NCI-H146 treated with DMSO at 0.1 percent for 48 hours (cell line): ENCODE results near the gene TXLNB.

Experiments used
- DNase-seq: peaks from one replicate; lab custom pipeline; 2025; ENCODE audit not compliant: unreplicated experiment; lab: John Stamatoyannopoulos, UW

TXLNB gene

DNA sequence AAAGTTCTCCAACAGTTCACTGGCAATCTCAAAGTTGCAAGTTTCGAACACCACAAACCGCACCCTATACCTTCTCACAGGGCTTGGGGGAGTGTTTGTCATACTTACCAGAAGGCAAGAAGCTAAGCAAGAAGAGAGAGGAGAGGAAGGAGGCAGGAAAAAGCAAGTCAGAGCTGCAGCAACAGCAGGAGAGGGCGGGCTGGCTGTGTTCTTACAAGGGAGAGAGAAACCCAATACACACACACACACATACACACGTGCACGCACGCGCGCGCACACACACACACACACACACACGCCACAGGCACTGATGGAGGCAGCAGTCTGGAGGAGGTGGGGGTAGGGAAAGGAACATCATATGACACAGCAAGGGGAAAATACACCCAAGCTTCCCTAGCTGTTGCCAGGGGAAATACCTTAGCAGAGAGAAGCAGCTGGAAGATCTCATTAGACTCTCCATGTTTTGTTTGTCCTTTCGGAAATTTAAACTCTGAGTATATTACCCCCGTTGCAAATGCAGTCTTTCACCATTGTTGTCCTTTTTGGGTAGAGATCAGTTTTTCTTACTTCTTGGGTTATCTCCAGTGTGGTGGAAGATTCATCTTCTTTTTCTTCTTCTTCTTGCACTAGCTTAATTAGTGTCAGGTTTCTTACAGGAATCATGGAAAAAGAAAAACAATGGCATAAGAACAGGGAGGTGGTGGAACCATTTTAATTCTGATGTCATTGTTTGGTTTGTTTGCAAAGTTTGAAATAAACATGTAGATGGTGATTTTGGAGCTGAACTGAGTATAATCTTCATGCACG lies at the start of gene TXLNB:
Gene TXLNB (minus strand): TSS at position 186 of the 807 bp plus-strand sequence. CDS start 3,099 bp downstream, outside the sequence.
- peak; percentile 95 for DNase-seq

DNA sequence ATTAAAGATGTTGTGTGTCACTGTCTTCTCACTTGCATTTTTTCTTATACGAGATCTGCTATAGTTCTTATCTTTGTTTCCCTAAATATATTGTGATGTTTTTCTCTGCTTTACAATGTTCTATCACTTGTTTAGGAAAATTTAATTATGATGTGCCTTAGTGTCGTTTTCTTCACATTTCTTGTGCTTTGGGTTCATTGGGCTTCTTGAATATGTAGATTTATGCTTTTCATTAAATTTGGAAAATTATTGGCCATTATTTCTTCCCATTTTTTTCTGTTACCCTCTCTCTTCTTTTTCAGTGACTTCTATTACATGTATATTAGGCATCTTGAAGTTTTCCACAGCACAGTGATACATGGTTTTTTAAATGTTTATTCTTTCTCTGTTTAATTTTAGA lies 49.3 kb upstream of the TXLNB start:
- no peak for DNase-seq

DNA sequence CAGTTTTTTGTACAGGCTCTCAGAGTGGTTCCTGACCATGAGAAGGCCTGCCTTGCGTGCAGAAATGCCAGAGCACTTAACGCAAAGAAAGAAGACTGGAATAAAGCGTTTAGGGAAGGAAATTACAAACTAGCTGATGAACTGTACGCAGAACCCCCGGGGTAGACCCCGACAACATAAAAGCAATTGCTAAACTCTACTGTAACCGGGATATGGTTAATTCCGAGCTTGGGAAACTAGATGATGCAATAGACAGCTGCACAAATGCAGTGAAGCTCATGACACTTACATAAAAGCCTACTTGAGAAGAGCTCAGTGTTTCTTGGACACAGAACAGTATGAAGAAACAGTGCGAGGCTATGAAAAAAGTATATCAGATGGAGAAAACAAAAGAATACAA lies 47.0 kb upstream of the TXLNB start:
- no peak for DNase-seq

DNA sequence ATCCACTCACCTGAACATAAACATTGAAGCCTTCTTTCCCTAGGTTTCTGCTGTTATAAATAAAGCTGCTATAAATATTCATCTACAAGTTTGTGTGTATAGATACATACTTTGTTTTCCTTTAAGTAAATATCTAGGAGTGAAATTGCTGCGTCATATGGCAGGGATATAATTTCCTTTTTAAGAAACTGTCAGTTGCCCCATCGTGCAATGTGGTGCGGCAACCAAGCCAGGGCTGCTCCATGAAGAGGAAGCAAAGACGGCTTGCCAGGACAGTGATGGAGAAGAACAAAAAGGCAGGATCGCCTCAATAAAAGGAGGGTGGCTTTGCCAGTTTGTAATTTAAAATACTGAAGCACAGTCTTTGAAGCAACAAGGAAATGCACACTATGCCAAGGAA lies 46.0 kb upstream of the TXLNB start:
- DNase-seq, result no peak

DNA sequence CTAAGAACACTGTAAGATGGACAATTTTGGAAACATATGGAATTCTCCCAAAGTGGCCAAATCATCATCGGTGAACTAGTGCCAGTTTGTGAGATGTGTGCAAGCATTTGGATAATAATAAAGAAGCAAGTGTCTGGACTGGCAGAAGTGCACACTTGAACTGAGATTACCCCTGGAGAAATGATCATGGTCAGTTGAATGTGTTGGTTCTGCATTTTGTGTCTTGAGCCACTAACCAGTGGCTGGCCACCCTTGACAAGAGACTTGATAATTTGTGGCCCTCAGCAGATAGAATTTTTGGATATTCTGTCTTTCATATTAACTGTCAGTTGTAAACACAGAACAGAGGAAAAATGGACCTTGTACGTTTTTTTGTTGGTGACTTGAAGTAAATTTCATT lies 45.2 kb upstream of the TXLNB start:
- DNase-seq, result no peak

DNA sequence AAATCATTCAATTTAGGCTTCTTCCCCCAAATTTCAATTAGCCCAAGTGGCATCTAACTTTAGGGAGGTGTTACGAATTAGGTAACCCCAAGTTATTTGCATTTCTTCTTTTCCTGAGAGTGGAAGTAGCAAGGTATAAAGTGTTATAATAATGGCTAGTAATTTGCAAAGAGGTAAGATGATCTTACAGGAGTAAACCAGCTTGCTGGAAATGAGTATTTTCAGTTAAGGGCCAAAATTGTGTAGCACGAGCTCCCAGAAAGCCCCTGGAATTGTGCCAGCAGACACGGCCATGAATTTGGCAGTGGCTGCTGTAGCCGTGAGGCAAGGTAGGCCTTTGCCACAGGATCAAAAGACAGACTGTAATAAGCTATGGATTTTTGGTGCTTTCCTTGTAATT lies 44.7 kb upstream of the TXLNB start:
- no peak for DNase-seq

DNA sequence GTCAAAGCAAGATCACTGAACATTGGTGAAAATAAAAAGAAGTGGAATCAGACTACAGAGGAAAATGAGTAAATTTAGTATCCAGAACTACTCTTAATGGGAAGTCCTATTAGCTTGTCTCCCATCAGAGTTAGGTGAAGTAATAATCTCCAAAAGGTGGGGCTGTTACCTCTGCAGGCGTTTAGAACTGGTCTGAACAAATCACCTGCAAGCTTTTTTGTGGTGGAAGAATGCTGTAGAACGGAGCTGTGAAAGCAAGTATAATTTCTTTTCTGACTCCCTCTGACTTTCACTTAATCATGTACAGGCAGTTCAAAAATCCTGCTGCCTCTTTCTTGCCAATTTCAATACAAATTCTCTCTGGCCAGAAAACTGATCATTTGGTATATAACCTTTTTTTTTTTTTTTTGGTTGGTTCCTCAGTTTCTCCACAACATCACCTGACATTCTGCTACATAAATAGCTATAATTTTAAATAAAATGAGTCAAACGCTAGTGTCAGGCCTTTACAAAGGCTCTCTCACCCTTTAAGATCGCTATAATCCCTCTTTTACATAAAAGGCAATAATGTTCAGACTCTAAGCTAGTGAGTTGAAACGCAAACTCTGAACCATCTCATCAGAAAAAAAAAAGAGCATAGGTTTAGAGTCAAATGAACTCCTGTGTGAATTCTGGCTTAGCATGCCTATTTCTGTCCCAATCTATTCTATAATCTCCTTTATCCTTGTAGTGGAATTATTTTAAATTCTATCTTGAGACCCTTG lies 43.8 kb upstream of the TXLNB start:
- DNase-seq, result no peak

DNA sequence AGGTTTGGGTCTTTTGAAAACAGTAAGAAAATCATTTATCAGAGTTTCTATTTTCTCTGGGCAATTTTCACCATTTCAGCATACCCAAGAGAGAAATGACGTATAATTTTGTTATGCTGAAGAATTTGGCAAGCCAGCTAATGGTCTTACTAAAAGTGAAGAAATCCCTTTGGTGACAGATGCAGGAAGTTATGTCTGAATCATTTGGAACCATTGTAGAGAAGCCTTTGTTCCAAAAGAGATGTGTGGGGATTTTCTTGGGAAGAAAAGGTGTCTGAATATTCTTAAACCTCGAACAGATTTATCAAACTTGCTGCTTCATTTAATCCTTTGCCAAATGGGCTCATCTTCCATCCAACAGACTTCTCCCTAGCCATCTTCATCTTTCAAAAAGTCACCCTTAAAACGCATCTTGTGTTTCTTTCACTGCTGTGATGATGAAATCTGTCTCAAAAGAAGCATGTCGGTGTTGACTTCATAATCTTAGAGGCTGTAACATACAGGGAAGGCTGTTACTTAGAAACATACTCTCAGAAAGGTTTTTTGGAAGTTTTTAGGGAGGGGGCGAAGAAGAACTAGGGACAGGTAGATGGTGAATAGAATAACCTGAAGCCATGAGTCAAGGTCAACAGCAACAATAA lies 43.1 kb upstream of the TXLNB start:
- DNase-seq, result no peak

DNA sequence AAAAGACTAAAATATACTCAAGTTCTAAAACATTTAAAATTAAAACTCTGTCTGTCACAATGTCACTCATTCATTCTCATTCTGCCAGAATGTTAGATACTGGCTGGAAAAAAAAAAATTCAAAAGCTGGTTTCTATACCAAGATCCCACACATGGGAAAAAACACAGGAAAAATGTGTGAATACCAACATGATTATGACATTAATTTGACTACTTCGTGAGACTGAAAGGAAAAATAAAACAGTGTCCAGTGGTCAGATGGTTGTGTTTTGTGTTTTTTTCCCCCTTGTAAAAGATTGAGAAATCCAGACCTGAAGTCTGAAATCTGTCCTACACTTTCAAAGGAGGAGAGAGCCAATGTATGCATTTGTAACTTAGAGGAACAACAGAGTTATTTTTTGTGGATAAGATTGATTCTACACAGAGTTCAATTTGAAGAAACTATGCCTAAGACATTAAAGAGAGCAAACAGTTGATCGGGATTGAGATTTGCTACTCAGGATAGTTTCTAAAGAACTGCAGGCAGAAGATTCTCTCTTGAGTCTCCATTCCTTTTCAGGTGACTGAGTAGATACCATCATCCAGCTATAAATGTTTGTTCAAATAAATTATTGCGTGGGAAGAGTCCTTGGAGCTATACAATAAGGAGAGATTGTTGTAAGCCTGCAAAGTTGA lies 39.2 kb upstream of the TXLNB start:
- no peak for DNase-seq

DNA sequence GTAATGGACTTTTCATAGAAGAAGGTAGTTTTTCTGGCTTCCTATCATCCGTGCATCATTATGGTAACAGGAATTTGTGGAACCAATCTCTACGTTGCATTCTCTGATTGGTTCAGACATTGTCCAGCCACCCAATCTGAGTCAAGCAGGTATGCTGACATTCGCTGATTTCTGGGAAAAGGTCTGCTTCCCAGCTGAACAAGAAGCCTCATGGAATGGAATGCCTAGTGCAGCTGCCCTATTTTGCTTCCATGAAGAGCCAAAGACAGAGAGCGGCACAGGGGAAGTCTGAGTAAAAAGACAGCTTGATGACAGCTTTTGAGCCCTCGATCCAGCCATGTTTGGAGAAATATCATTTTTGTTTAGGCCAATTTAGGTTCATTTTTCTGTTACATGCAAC lies 38.5 kb upstream of the TXLNB start:
- DNase-seq, result no peak

DNA sequence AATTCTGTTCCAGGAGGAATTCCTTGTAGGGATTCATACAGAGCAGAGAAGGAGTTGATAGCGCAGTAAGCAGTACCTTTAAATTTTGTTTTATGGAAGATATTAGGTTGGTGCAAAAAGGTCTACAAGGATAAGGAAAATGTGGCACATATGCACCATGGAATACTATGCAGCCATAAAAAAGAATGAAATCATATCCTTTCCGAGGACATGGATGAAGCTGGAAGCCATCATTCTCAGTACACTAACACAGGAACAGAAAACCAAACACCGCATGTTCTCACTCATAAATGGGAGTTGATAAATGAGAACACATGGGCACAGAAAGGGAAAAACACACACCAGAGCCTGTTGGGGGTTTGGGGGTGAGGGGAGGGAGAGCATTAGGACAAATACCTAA lies 37.4 kb upstream of the TXLNB start:
- no peak for DNase-seq

DNA sequence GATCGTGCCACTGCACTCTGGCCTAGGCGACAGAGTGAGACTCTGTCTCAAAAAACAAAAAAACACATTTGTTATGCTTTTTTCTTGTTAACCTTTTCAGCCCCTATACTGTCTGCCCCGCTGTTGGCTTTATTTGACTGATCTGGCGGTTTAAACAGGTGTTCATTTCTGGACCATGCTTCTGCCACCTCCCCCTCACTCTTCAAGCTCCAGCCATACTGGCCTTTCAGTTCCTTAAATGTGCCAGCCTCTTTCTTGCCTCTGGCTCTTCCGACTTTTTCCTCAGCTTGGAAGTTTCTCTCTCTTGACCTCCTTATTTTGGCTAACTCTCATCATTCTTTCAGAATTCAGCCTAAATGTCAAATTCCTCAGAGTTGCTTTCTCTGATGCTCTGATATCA lies 35.2 kb upstream of the TXLNB start:
- DNase-seq, result no peak

DNA sequence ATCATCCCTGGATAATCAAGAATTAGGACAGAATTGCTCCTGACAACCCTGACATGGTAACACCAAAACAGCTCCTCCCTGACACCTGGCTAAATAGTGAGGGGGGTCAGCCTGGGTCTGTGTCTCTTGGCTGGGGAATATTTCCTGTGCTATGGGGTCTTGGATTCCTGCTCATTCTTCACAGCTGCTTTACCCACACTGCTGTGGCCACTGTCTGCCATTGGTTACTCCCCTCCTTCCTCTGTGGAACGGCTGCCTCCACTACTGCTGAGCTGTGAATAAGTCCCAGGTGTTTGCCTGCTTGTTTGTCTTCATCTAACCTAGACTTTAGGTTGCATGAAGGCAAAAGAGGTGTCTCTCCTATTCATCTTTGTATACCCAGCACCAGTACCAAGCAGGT lies 33.9 kb upstream of the TXLNB start:
- no peak for DNase-seq

DNA sequence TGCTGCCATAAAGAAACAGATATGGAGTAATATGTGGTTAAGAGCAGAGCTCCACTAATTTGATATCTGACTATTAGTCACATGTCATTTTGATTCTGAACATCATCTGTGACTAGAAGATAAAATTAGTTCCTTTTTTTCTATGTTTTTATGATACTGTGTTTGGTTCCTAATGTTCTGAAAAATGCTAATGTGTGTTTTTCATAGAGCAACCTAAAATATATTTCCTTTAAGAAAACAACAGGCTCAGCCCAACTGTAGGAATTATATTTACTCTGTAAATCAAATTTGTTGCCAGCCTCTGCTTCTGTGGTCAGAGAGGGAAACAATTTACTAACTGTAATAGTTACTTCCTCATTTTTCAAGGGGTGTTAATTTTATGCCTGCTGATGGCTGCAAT lies 33.3 kb upstream of the TXLNB start:
- no peak for DNase-seq

DNA sequence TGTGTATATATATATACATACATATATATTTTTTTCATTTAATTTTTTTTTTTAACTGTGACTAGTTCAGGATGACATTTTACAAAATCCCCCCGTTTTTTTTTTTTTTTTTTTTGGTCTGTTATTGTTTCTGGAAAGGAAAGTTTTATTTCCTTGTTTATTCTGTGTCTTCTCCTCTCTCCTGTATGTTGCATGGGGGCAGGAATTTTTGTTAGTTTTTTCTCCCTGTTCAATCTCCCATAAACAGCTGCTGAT lies 32.4 kb upstream of the TXLNB start:
- no peak for DNase-seq

DNA sequence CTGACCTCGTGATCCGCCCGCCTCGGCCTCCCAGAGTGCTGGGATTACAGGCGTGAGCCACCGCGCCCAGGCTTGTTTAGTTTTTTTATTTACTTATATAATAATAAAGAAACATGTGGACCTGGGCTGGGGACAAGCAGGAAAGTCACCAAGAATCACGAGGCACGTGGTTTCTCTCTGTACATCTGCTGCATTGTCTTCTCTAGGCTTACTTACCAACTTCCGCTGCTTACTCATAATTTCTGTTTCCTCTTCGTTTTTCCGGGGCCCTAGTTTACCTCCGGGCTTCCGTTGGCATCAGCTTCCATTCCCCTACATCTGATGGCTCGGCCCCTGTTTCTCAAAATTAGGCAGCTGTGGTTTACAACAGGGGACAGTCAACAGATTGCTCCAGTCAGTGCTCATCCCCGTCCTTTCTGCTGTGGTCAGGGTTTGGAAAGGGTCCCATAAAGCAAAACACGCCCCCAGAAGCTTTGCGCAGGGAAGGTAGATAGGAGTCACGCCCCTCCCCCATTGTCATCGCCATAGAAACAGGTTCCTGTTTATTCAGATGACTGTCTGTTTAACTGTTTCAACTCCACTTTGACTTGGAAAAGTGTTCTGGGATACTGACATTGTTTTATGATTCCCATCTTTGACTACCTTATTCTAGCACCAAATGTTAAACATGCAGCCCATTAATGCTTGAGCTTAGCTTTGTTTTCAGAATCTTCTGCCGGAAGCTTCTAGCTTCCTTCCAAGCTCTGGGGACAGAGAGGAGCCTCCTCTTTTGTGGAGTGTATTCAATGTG lies 31.9 kb upstream of the TXLNB start:
- DNase-seq, result peak; percentile 79

DNA sequence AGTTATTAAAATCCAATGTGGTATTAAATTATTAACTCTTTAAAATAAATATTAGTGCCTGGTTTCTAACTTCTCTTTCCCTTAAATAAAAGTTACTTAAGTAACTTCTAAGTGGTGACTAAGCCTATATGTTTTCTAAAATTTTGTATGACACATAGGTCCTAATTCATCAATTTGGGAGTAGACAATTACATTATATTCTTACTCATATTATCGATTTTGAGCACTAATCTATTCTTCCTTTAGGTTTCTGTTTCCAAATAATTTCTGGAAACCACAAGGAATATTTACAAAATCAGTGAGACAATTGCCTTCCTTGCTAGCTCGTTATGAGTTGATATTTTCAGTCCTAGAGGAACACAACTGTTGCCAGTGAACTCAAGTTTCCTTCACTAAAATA lies 28.3 kb upstream of the TXLNB start:
- DNase-seq, result no peak

DNA sequence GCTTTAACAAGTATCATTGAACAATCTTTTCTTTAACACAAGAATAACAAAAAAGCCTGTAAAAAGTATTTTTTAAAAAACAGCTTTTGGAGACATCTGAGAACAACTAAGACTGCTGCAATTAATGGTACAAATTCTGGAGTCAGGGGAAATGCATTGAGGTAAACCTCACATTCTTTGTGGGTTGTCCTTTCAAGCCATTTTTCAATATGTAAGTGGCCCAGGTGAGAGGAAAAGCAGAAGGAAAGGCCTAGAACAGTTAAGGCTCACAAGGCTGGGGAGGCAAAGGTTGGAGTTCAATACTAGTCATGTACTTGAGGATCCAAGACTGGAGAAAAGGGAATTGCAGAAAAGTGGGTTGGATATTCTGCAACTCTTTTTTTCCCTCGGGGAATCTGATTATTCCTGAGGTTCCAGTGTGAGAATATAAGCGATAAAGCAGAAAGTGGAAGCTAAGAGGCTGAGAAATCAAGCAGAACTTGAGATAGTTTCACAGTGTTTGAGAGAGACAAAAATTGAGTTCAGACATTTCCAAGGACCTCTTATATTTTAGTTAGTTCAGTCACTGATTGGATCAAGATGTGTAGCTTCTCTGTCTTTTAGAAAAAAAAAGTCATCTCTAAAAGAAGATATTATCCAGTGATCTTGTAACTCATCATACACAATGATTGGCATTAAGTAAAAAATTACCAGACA lies 25.0 kb upstream of the TXLNB start:
- DNase-seq, result no peak

DNA sequence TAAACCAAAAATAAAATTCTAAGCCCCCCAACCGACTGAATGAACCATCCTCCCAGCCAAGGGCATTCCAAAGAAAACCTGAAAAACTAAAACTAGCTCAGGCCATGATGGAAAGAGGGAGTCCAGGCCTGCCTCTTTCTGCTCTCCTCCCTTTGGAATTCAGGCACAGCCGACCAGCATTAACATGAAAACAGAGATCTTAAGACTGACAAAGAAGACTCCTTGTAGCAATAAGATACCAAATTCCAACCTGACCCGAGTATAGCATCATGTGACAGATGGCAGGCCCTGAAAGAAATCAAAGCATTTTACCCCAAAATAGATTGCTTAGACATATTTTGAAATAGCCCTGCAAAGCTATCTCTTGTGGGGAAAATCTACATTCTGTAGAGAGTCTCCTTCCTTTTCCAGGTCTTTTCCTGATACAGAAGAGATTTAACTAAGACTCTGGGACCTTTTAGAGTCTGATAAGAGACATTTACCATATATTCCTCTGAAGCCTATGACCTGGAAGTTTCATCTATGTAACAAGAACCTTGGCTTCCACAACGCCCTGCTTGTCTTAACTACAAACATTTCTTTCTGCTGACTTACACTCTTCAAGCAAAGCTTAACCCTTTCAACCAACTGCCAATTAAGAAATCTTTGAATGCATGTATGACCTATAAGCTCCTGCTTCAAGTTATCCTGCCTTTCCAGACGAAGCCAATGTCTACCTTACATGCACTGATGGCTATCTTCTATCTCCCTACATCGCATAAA lies 22.2 kb upstream of the TXLNB start:
- no peak for DNase-seq

DNA sequence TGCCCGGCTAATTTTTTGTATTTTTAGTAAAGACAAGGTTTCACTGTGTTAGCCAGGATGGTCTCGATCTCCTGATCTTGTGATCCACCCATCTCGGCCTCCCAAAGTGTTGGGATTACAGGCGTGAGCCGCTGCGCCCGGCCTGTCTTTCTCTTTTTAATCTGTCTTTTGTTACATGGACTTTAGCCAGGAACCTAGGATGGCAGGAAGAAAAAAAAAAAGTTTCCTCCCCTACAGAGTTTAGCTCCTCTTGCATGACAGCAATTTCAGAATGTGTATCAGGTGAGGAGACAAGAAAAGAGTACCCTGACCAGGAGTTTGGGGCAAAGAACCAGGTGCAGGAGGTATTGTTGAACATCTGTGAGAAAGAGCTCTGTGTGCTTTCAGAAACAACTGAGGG lies 21.4 kb upstream of the TXLNB start:
- DNase-seq, result no peak
